ENCODE results near the gene HECA. TPM values are rescaled to one million over a fixed set of nuclear protein-coding genes. Genes with fewer than 3 reads are reported as not detected.

The HECA gene
- total and polyA plus RNA-seq, 2 of the 8 experiments (the other 6 are each of a cell fraction or from before 2014, with no cell fraction given): 2.4 to 9.2 TPM

DNA sequence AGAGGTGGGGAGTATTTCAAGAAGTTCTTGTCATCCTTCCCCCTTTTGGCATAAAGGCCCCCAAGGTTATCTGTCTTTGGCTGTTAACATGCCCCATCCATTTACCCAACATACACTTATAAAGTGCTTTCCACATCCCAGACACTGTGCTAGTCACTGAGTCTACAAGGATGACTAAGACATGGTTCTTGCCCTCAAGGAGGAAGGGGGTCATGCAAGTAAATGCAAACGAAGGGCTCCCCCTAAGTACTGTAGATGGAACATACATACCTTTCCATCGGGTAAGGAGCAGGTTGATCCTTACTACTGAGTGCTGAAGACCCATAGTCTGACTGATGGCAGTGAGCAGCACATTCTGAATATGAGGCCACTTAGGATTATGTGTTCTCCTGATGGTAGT is 38.3 kb downstream of the HECA start:
- Histone ChIP-seq H4K5ac (ENCODE audit: insufficient read length, low read depth, low read length) (no peak overlapping the region), H3K79me1 (ENCODE audit: low read depth, low read length) (no peaks in the 10 kb centered on the region; the same call in 1 of the 2 replicates), H3K9me3 (ENCODE audit: insufficient read depth in 2 of 2, low read depth in 1 of 2, low read length in 1 of 2) (no peaks in the 10 kb centered on the region), H3K4ac (replicated peaks; ENCODE audit: insufficient read length, low read depth, low read length) (no peak overlapping the region), H4K91ac (replicated peaks; ENCODE audit: insufficient read length, low read length) (no peak overlapping the region), H2BK120ac (replicated peaks; ENCODE audit: low read depth, low read length) (no peak overlapping the region), H4K20me1 (replicated peaks in 1 of 2; ENCODE audit: control insufficient read depth in 1 of 2, insufficient read depth in 2 of 2, low read length in 2 of 2) (peaks cover 0 to 3% of the 10 kb centered on the region in 2 experiments), H3K23me2 (ENCODE audit: low read depth, low read length) (no peaks in the 10 kb centered on the region), H3K4me1 (replicated peaks in 1 of 4; ENCODE audit: control insufficient read depth in 3 of 4, insufficient read depth in 4 of 4, low read length in 3 of 4) (peaks cover 0 to 3% (median 0%) of the 10 kb centered on the region in 4 experiments; a peak in 1 of 7 replicates), H2BK15ac (ENCODE audit: low read length) (no peak overlapping the region), H2AFZ (ENCODE audit: low read length) (no peak overlapping the region), H3K79me2 (ENCODE audit: control insufficient read depth in 1 of 2, insufficient read depth in 2 of 2, low read length in 2 of 2) (no peaks in the 10 kb centered on the region), H3K14ac (ENCODE audit: insufficient read length) (no peak overlapping the region), H2AK5ac (ENCODE audit: low read depth, low read length) (no peak overlapping the region), H4K8ac (ENCODE audit: extremely low read depth, insufficient read depth, low read length) (no peak overlapping the region), H3K4me2 (ENCODE audit: insufficient read depth in 1 of 2, low read depth in 2 of 2, low read length in 2 of 2) (no peak overlapping the region), H3K9ac (replicated peaks in 1 of 4; ENCODE audit: extremely low read depth in 1 of 4, low read depth in 3 of 4, low read length in 3 of 4) (no peak overlapping the region), H2BK12ac (ENCODE audit: low read depth, low read length) (no peak overlapping the region), H3K27me3 (replicated peaks in 1 of 4; ENCODE audit: control insufficient read depth in 3 of 4, extremely low read depth in 1 of 4, insufficient read depth in 3 of 4, low read length in 3 of 4) (no peaks in the 10 kb centered on the region), H3K23ac (ENCODE audit: insufficient read length) (no peak overlapping the region), H3K36me3 (ENCODE audit: control insufficient read depth in 2 of 4, insufficient read depth in 4 of 4, low read length in 3 of 4) (peaks cover 0 to 2% (median 0%) of the 10 kb centered on the region in 4 experiments; a peak in 3 of 8 replicates), H3K18ac (ENCODE audit: extremely low read depth, low read length) (no peak overlapping the region), H3K56ac (replicated peaks; ENCODE audit: insufficient read length, low read depth, low read length) (no peak overlapping the region), H3K4me3 (ENCODE audit: extremely low read depth in 1 of 4, insufficient read depth in 2 of 4, low read depth in 3 of 4, low read length in 4 of 4) (no peak overlapping the region), H3K27ac (ENCODE audit: low read depth, low read length) (no peak overlapping the region), H2BK5ac (ENCODE audit: low read depth, low read length) (no peak overlapping the region), H2BK20ac (ENCODE audit: low read length) (no peak overlapping the region)
- 84% methylated on average over 2 of the region's 2 CpGs; no CpG with 5 or more reads in 1 of the 2 experiments for WGBS, 2 experiments (ENCODE audit: extremely low coverage in 1 of 2, insufficient coverage in 1 of 2, insufficient read length in 1 of 2, insufficient replicate concordance in 2 of 2, low coverage in 1 of 2, low lambda C conversion rate in 2 of 2, missing lambda C conversion rate in 1 of 2)
- CTCF ChIA-PET (ENCODE audit: partially characterized antibody): interaction anchor here (0.7 to 1.7 kb wide), 4 partner anchors 9 to 192 kb away, joined by 3 to 5 read pairs (median 4); no protein-coding TSS in a partner anchor
- DNase-seq (ENCODE audit: low read depth in 1 of 2, low spot score in 2 of 2) (no peak), FAIRE-seq (no peak)
- TF ChIP-seq RAD21 (IDR thresholded peaks at IDR 0.05 in 1 of 2, conservative IDR thresholded peaks at IDR 0.05 in 1 of 2; ENCODE audit: low read depth in 2 of 2, low read length in 2 of 2) (peak; percentile 34 to 35; a peak in 3 of 4 replicates), NRF1 (IDR thresholded peaks at IDR 0.05; ENCODE audit: low read depth, low read length) (no peak)
- TF ChIP-seq, protein P1, sequence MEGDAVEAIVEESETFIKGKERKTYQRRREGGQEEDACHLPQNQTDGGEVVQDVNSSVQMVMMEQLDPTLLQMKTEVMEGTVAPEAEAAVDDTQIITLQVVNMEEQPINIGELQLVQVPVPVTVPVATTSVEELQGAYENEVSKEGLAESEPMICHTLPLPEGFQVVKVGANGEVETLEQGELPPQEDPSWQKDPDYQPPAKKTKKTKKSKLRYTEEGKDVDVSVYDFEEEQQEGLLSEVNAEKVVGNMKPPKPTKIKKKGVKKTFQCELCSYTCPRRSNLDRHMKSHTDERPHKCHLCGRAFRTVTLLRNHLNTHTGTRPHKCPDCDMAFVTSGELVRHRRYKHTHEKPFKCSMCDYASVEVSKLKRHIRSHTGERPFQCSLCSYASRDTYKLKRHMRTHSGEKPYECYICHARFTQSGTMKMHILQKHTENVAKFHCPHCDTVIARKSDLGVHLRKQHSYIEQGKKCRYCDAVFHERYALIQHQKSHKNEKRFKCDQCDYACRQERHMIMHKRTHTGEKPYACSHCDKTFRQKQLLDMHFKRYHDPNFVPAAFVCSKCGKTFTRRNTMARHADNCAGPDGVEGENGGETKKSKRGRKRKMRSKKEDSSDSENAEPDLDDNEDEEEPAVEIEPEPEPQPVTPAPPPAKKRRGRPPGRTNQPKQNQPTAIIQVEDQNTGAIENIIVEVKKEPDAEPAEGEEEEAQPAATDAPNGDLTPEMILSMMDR (IDR thresholded peaks at IDR 0.05; ENCODE audit: control extremely low read depth in 1 of 3, insufficient read depth in 1 of 3, low read depth in 1 of 3, low read length in 3 of 3): peak in 1 of 3 experiments; percentile 23; a peak in 1 of 4 replicates
- POLR2A ChIA-PET (ENCODE audit: partially characterized antibody): no interaction called here
